Transverse colon (tissue), 4 donors: ENCODE measurements around the gene NUDT6. TPM values are rescaled to one million over a fixed set of nuclear protein-coding genes. Genes with fewer than 3 reads are reported as not detected.

Experiments used
- DNase-seq: peaks from one replicate; pipeline ENCODE4 v3.0.0-alpha.2; 2019
- H3K27ac ChIP-seq, 4 donors: fragments of 200-600 bp; sonication (generic); 2 replicates each; pipeline ENCODE4 v1.5.1; 2016 to 2018; ENCODE audit warnings: inconsistent platforms in 4 of 4
- H3K27me3 ChIP-seq: fragments of 200-600 bp; sonication (generic); 2 replicates; pipeline ENCODE4 v1.5.1; 2017; ENCODE audit warnings: inconsistent platforms
- H3K36me3 ChIP-seq, 4 donors: fragments of 200-600 bp; sonication (generic); 2 replicates each; pipeline ENCODE4 v1.5.1; 2017 to 2019; ENCODE audit warnings: inconsistent platforms in 4 of 4
- H3K4me1 ChIP-seq, 4 donors: fragments of 200-600 bp; sonication (generic); 2 replicates each; pipeline ENCODE4 v1.5.1; 2017 to 2020; ENCODE audit warnings: inconsistent platforms in 4 of 4
- H3K4me3 ChIP-seq, 4 donors: fragments of 200-600 bp; sonication (generic); 1 replicate in 1 of 4; 2 replicates in 3 of 4; pipeline versions ENCODE4 v1.5.1 to v1.6.1; 2017 to 2019; ENCODE audit warnings: inconsistent platforms in 4 of 4
- H3K9me3 ChIP-seq, 2 donors: fragments of 200-600 bp; sonication (generic); 2 replicates each; pipeline ENCODE4 v1.5.1; 2017 to 2019; ENCODE audit warnings: inconsistent platforms in 2 of 2
- CTCF ChIP-seq, 5 experiments: fragments of 200-600 bp in 3 of 5; fragments of 450-650 bp in 2 of 5; sonication (generic) in 3 of 5; IDR thresholded peaks; 1 replicate in 2 of 5; 2 replicates in 3 of 5; pipeline ENCODE4 v1.5.1; 2016 to 2017; ENCODE audit warnings: antibody characterized with exemption in 5 of 5, inconsistent platforms in 3 of 5, mild to moderate bottlenecking in 2 of 5, moderate library complexity in 1 of 5
- EP300 ChIP-seq: sonication (generic); formaldehyde crosslinking; IDR thresholded peaks from one replicate; pipeline ENCODE4 v1.6.1; 2017; ENCODE audit warnings: antibody characterized with exemption, low read depth
- POLR2A ChIP-seq: fragments of 450-650 bp; IDR thresholded peaks from one replicate; pipeline ENCODE4 v1.6.1; 2016; ENCODE audit warnings: antibody characterized with exemption, mild to moderate bottlenecking, moderate library complexity
- POLR2AphosphoS5 ChIP-seq, 3 donors: sonication (generic); formaldehyde crosslinking; IDR thresholded peaks; one replicate each; pipeline ENCODE4 v1.6.1; 2016; ENCODE audit warnings: antibody characterized with exemption in 3 of 3
- WGBS, 2 donors: methylation state at CpG; one replicate each; pipeline ENCODE4 v1.1.5; 2018; ENCODE audit warnings: low coverage in 1 of 2; 5-methylcytosine and 5-hydroxymethylcytosine counted together
- in situ Hi-C, 4 donors: fragments of 200-750 bp; cut with MboI; loops; one replicate each; pipeline versions ENCODE4 v1.15.0 to v1.15.1; 2017; ENCODE audit warnings: low sequenced_read_pairs in 3 of 4, low pct_ligation_motif_present in 1 of 4, low pct_unique_long_range_greater_than_20kb in 1 of 4
- intact Hi-C: fragments of 100-400 bp; cut with DNase I; formaldehyde crosslinking; loops from one replicate; pipeline ENCODE4 v1.15.1; 2023; ENCODE audit warnings: low total_unique reads
- total RNA-seq, 4 donors: library from RNA; depleted of rRNA; stranded (reverse); fragments of >200 nt; gene quantifications; one replicate each; pipeline ENCODE4 v1.1.0, GENCODE V29; 2016

The NUDT6 gene
- total RNA-seq, 4 donors from 2014 or later = 2.2 to 13.5 (median 7.3) TPM

GRCh38 chr4:122963216-122963615, 40.8 kb upstream of the NUDT6 start:
- intact Hi-C loops = no loop called here

GRCh38 chr4:122960611-122961000, 38.2 kb upstream of the NUDT6 start:
- no peak overlapping the region for H3K4me3 ChIP-seq
- no peaks in the 10 kb centered on the region for H3K27me3 ChIP-seq
- H3K9me3 ChIP-seq = no peaks in the 10 kb centered on the region
- H3K27ac ChIP-seq = peak overlapping the region in 3 of 4 donors; percentile 7 to 31 (median 26)
- no peak for DNase-seq
- H3K4me1 ChIP-seq = peaks cover 0 to 9% (median 1%) of the 10 kb centered on the region in 4 donors
- intact Hi-C loops = no loop called here
- in situ Hi-C loops = no loop called here
- 35 to 80% methylated on average over 2 of the region's 2 CpGs for WGBS, 2 donors
- H3K36me3 ChIP-seq = no peaks in the 10 kb centered on the region
- TF ChIP-seq EP300 = no peak
- TF ChIP-seq POLR2A = no peak
- TF ChIP-seq CTCF (IDR thresholded peaks at IDR 0.05) = no peak
- TF ChIP-seq POLR2AphosphoS5 (IDR thresholded peaks at IDR 0.05) = no peak

More at GRCh38 chr4:122963216-122963615, 40.8 kb upstream of the NUDT6 start:
- DNase-seq = no peak
- Histone ChIP-seq H3K4me1 (peaks cover 0 to 9% (median 0%) of the 10 kb centered on the region in 4 donors), H3K27me3 (no peaks in the 10 kb centered on the region), H3K27ac (no peak overlapping the region), H3K9me3 (no peaks in the 10 kb centered on the region), H3K4me3 (no peak overlapping the region), H3K36me3 (no peaks in the 10 kb centered on the region)
- in situ Hi-C loops = no loop called here
- TF ChIP-seq CTCF (IDR thresholded peaks at IDR 0.05) = no peak
- no peak for TF ChIP-seq EP300
- TF ChIP-seq POLR2AphosphoS5 (IDR thresholded peaks at IDR 0.05) = no peak
- TF ChIP-seq POLR2A = no peak

- peak overlapping the region in 3 of 4 donors; percentile 7 to 31 (median 26) for H3K27ac ChIP-seq
- H3K4me3 ChIP-seq = no peak overlapping the region
- intact Hi-C loops (no loop called here), in situ Hi-C loops (no loop called here)
- TF ChIP-seq EP300 (no peak), POLR2AphosphoS5 (IDR thresholded peaks at IDR 0.05) (no peak), CTCF (IDR thresholded peaks at IDR 0.05) (no peak), POLR2A (no peak)
- no peak for DNase-seq
- no peaks in the 10 kb centered on the region for H3K27me3 ChIP-seq
- 67 to 77% methylated on average over 3 of the region's 3 CpGs for WGBS, 2 donors
- H3K4me1 ChIP-seq = peaks cover 0 to 9% (median 1%) of the 10 kb centered on the region in 4 donors
- H3K36me3 ChIP-seq = no peaks in the 10 kb centered on the region
- no peaks in the 10 kb centered on the region for H3K9me3 ChIP-seq
These were observed 37.7 kb upstream of the NUDT6 start for GRCh38 chr4:122959981-122960610.

GRCh38 chr4:122959441-122959840, 37.0 kb upstream of the NUDT6 start:
- TF ChIP-seq POLR2AphosphoS5 (IDR thresholded peaks at IDR 0.05) (no peak), POLR2A (no peak), EP300 (no peak), CTCF (IDR thresholded peaks at IDR 0.05) (no peak)
- Histone ChIP-seq H3K4me3 (no peak overlapping the region), H3K9me3 (no peaks in the 10 kb centered on the region), H3K36me3 (no peaks in the 10 kb centered on the region), H3K27ac (peak overlapping the region in 1 of 4 donors; percentile 31), H3K4me1 (peaks cover 0 to 9% (median 1%) of the 10 kb centered on the region in 4 donors), H3K27me3 (no peaks in the 10 kb centered on the region)
- in situ Hi-C loops (no loop called here), intact Hi-C loops (no loop called here)
- DNase-seq = no peak
- 64 to 78% methylated on average over 3 of the region's 3 CpGs for WGBS, 2 donors
